ENCODE data around the gene DISC1. TPM values are rescaled to one million over a fixed set of nuclear protein-coding genes. Genes with fewer than 3 reads are reported as not detected.

DISC1 gene
- total RNA-seq, 1 experiment from 2014 or later, result 13.5 TPM

DNA sequence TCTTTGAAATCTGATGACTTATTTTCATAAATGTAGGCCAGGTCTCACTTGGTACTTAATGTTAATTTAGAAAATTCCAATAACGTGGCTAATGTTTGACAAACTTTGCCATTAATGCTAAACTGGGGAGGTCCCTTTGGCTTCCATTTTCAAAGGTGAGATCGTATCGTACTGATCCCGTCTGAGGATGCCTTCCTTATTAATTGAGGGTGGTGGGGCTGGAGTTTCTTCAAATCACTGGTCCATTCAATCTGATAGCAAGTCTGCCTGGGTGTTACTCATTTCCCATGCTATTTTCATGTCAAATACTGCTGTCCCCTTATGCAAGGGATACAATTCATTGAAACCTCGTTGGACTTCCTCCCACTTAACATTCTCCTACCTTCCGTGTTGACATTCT lies 327.1 kb downstream of the DISC1 start:
- no peak overlapping the region for H3K4me3 ChIP-seq (ENCODE audit: low read depth, low read length)
- no peak overlapping the region for H3K4me3 Mint-ChIP-seq (ENCODE audit: unreplicated experiment)
- no peaks in the 10 kb centered on the region for H3K36me3 ChIP-seq (ENCODE audit: control insufficient read depth, insufficient read depth, low read length)
- no peak for DNase-seq
- ChIA-PET POLR2A (no interaction called here), CTCF (no interaction called here)
- intact Hi-C loops (cut with micrococcal nuclease; ENCODE audit: unreplicated experiment), result no loop called here
- H3K27me3 ChIP-seq (replicated peaks; ENCODE audit: control insufficient read depth, insufficient read depth, low read length), result no peaks in the 10 kb centered on the region
- BruUV-seq (replicated peaks), result no TSS peak
- no peak overlapping the region for H3K27ac Mint-ChIP-seq (ENCODE audit: unreplicated experiment)
- TF ChIP-seq, protein P1, sequence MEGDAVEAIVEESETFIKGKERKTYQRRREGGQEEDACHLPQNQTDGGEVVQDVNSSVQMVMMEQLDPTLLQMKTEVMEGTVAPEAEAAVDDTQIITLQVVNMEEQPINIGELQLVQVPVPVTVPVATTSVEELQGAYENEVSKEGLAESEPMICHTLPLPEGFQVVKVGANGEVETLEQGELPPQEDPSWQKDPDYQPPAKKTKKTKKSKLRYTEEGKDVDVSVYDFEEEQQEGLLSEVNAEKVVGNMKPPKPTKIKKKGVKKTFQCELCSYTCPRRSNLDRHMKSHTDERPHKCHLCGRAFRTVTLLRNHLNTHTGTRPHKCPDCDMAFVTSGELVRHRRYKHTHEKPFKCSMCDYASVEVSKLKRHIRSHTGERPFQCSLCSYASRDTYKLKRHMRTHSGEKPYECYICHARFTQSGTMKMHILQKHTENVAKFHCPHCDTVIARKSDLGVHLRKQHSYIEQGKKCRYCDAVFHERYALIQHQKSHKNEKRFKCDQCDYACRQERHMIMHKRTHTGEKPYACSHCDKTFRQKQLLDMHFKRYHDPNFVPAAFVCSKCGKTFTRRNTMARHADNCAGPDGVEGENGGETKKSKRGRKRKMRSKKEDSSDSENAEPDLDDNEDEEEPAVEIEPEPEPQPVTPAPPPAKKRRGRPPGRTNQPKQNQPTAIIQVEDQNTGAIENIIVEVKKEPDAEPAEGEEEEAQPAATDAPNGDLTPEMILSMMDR (IDR thresholded peaks at IDR 0.05; ENCODE audit: insufficient read depth in 1 of 2, low read depth in 1 of 2, low read length in 1 of 2, severe bottlenecking in 1 of 2, unreplicated experiment in 1 of 2), result no peak
- peaks cover 7% of the 10 kb centered on the region for H3K9me3 Mint-ChIP-seq (ENCODE audit: unreplicated experiment)
- H3K9me3 ChIP-seq, result no peaks in the 10 kb centered on the region
- no peaks in the 10 kb centered on the region for H3K36me3 Mint-ChIP-seq (ENCODE audit: insufficient read depth, unreplicated experiment)
- H3K4me1 Mint-ChIP-seq (ENCODE audit: low read depth, unreplicated experiment), result no peaks in the 10 kb centered on the region
- H3K4me1 ChIP-seq, result no peaks in the 10 kb centered on the region
- no peaks in the 10 kb centered on the region for H3K27me3 Mint-ChIP-seq (ENCODE audit: insufficient read depth, unreplicated experiment)

DNA sequence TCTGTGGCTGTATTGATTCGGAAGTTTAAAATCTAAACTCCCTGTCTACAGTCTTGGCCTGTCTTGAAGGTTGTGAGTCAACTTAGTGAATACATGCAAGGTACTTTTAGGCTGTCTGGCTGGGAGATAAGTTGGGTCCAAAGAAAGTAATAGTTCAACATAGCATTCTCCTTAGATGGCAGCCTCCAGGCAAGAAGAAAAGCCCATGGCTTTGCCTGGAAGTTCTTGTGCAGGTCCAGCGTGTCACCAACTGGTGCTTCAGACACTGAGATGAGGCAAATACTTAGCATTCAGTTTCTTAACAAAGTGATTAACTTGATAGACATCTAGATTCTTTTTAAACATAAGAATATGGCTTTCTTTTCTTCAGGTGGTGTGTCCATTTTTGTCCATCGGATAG lies 328.2 kb downstream of the DISC1 start:
- no peaks in the 10 kb centered on the region for H3K4me1 ChIP-seq
- H3K4me1 Mint-ChIP-seq (ENCODE audit: low read depth, unreplicated experiment), result no peaks in the 10 kb centered on the region
- ChIA-PET POLR2A (no interaction called here), CTCF (no interaction called here)
- no peaks in the 10 kb centered on the region for H3K36me3 ChIP-seq (ENCODE audit: control insufficient read depth, insufficient read depth, low read length)
- TF ChIP-seq, protein P1 (IDR thresholded peaks at IDR 0.05; ENCODE audit: insufficient read depth in 1 of 2, low read depth in 1 of 2, low read length in 1 of 2, severe bottlenecking in 1 of 2, unreplicated experiment in 1 of 2), result no peak
- no TSS peak for BruUV-seq (replicated peaks)
- no peaks in the 10 kb centered on the region for H3K9me3 ChIP-seq
- no peaks in the 10 kb centered on the region for H3K27me3 ChIP-seq (replicated peaks; ENCODE audit: control insufficient read depth, insufficient read depth, low read length)
- no peaks in the 10 kb centered on the region for H3K36me3 Mint-ChIP-seq (ENCODE audit: insufficient read depth, unreplicated experiment)
- intact Hi-C loops (cut with micrococcal nuclease; ENCODE audit: unreplicated experiment), result no loop called here
- no peak overlapping the region for H3K27ac Mint-ChIP-seq (ENCODE audit: unreplicated experiment)
- peaks cover 7% of the 10 kb centered on the region for H3K9me3 Mint-ChIP-seq (ENCODE audit: unreplicated experiment)
- no peaks in the 10 kb centered on the region for H3K27me3 Mint-ChIP-seq (ENCODE audit: insufficient read depth, unreplicated experiment)
- H3K4me3 Mint-ChIP-seq (ENCODE audit: unreplicated experiment), result no peak overlapping the region
- DNase-seq, result no peak
- no peak overlapping the region for H3K4me3 ChIP-seq (ENCODE audit: low read depth, low read length)

DNA sequence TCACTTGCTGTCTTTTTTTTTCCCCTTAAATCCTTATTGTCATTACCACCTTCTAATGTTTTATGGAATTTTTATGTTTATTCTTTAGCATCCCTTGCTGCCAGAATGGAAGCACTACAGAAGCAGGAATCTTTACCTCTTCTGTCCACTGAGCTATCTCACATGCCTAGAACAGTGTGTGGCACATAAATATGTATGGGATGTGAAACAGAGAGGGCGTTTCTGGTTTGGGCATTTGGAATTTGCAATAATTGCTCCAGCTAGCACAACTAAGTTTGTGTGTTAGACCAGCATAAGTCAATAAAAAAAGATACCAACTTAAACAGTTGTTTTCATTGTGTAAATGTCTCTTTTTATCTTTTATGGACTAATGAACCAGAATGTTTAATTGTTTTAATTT lies 330.8 kb downstream of the DISC1 start:
- TF ChIP-seq, protein P1 (IDR thresholded peaks at IDR 0.05; ENCODE audit: insufficient read depth in 1 of 2, low read depth in 1 of 2, low read length in 1 of 2, severe bottlenecking in 1 of 2, unreplicated experiment in 1 of 2), result no peak
- Histone ChIP-seq H3K36me3 (ENCODE audit: control insufficient read depth, insufficient read depth, low read length) (no peaks in the 10 kb centered on the region), H3K27me3 (replicated peaks; ENCODE audit: control insufficient read depth, insufficient read depth, low read length) (no peaks in the 10 kb centered on the region), H3K4me3 (ENCODE audit: low read depth, low read length) (no peak overlapping the region), H3K9me3 (no peaks in the 10 kb centered on the region), H3K4me1 (no peaks in the 10 kb centered on the region)
- Mint-ChIP-seq H3K36me3 (ENCODE audit: insufficient read depth, unreplicated experiment) (no peaks in the 10 kb centered on the region), H3K27me3 (ENCODE audit: insufficient read depth, unreplicated experiment) (no peaks in the 10 kb centered on the region), H3K4me1 (ENCODE audit: low read depth, unreplicated experiment) (no peaks in the 10 kb centered on the region), H3K9me3 (ENCODE audit: unreplicated experiment) (peaks cover 7% of the 10 kb centered on the region), H3K4me3 (ENCODE audit: unreplicated experiment) (no peak overlapping the region), H3K27ac (ENCODE audit: unreplicated experiment) (no peak overlapping the region)
- no peak for DNase-seq
- intact Hi-C loops (cut with micrococcal nuclease; ENCODE audit: unreplicated experiment), result no loop called here
- no TSS peak for BruUV-seq (replicated peaks)
- CTCF ChIA-PET, result no interaction called here
- POLR2A ChIA-PET, result no interaction called here

Measured in Caco-2 (cell line).